Posterior vena cava (tissue), 2 donors: ENCODE results near the gene ANP32D. TPM values are rescaled to one million over a fixed set of nuclear protein-coding genes. Genes with fewer than 3 reads are reported as not detected.
"Not testable (repeated sequence)": the region's sequence is repeated elsewhere in the genome, so short reads cannot be mapped to it uniquely, and the experiment has no call there.

Experiments
- DNase-seq: peaks from one replicate; pipeline ENCODE4 v3.0.0-alpha.2; 2020; ENCODE audit warnings: low spot score
- intact Hi-C, 2 donors: fragments of 100-400 bp; cut with DNase I; formaldehyde crosslinking; loops; one replicate each; pipeline versions ENCODE4 v1.14.1 to v1.14.2; 2022 to 2023
- total RNA-seq, 2 donors: library from RNA; stranded (reverse); fragmentation: NEBNext Ultra II Directional; extraction: Animal tissue kit (Norgen Biotek cat#: 25700); gene quantifications; one replicate each; pipeline ENCODE4 v1.2.1, GENCODE V29; 2021
- donor health status: DM: yes; HTN: yes; CAD: no.
- donor health status: DM: yes; HTN: yes; CAD: no.

ANP32D gene
- total RNA-seq, 2 donors from 2014 or later: 0.24 TPM; not detected in 1

GRCh38 chr12:48486679-48487078 is 14.3 kb downstream of the ANP32D start:
- DNase-seq: no peak
- intact Hi-C loops: no loop called here

- DNase-seq: no peak
- intact Hi-C loops: no loop called here
Measured at GRCh38 chr12:48489012-48489411, 16.7 kb downstream of the ANP32D start.

- DNase-seq, intact Hi-C loops: not testable (repeated sequence)
Measured at GRCh38 chr12:48489456-48489855, 17.1 kb downstream of the ANP32D start.

GRCh38 chr12:48500281-48500680 is 27.9 kb downstream of the ANP32D start:
- intact Hi-C loops, DNase-seq: not testable (repeated sequence)

- DNase-seq, intact Hi-C loops: not testable (repeated sequence)
Measured at GRCh38 chr12:48506836-48507235, 34.5 kb downstream of the ANP32D start.

GRCh38 chr12:48508987-48509386 is 36.6 kb downstream of the ANP32D start:
- no peak for DNase-seq
- intact Hi-C loops: no loop called here

GRCh38 chr12:48510111-48510510 is 37.8 kb downstream of the ANP32D start:
- no peak for DNase-seq
- intact Hi-C loops: no loop called here

GRCh38 chr12:48512855-48513254 is 40.5 kb downstream of the ANP32D start:
- intact Hi-C loops: no loop called here
- no peak for DNase-seq

GRCh38 chr12:48514728-48515127 is 42.4 kb downstream of the ANP32D start:
- intact Hi-C loops: no loop called here
- DNase-seq: no peak

GRCh38 chr12:48520381-48520780 is 48.0 kb downstream of the ANP32D start:
- DNase-seq, intact Hi-C loops: not testable (repeated sequence)

Other genes starting within 250 kb of the ANP32D start
- gene ZNF641, start 121.6 kb upstream of the ANP32D start, total RNA-seq: 10 to 100 TPM; 16.8 to 22.3 TPM
- not detected for gene C12orf54, start 9.9 kb downstream of the ANP32D start, total RNA-seq
- gene OR8S1, start 53.1 kb downstream of the ANP32D start, total RNA-seq: not detected
- gene LALBA, start 97.5 kb downstream of the ANP32D start, total RNA-seq: not detected
- 10 to 100 TPM; 21.1 to 24.0 TPM for gene KANSL2, start 209.7 kb downstream of the ANP32D start, total RNA-seq
- 10 to 100 TPM; 25.9 to 26.7 TPM for gene CCNT1, start 244.1 kb downstream of the ANP32D start, total RNA-seq